WTC11 (cell line): ENCODE data around the gene PHF13. TPM values are rescaled to one million over a fixed set of nuclear protein-coding genes. Genes with fewer than 3 reads are reported as not detected.

ENCODE experiments used
- ATAC-seq: fragments of 200-7000 bp; cut with Tn5 transposase; 2 replicates; pipeline ENCODE4 v1.10.0; 2021; ENCODE audit warnings: mild to moderate bottlenecking, moderate library complexity
- CTCF ChIA-PET: fragments of 300-600 bp; sonication (Branson Sonifier 250); formaldehyde crosslinking; loops from one replicate; lab custom pipeline; 2021; ENCODE audit warnings: antibody characterized with exemption; lab: Charles Lee
- POLR2A ChIA-PET: fragments of 350-600 bp; sonication (Branson Sonifier 250); formaldehyde crosslinking; loops from one replicate; lab custom pipeline; 2021; ENCODE audit warnings: antibody characterized with exemption; lab: Charles Lee
- DNase-seq: peaks from one replicate; pipeline ENCODE4 v3.0.0; 2021; ENCODE audit warnings: low spot score
- H3K27ac Mint-ChIP-seq: 2 replicates; pipeline ENCODE4 v1.8.0; 2021; ENCODE audit warnings: mixed read lengths
- H3K27me3 Mint-ChIP-seq: 2 replicates; pipeline ENCODE4 v1.8.0; 2021; ENCODE audit warnings: low read depth, mild to moderate bottlenecking, moderate library complexity, mixed read lengths
- H3K36me3 Mint-ChIP-seq: 2 replicates; pipeline ENCODE4 v1.8.0; 2021; ENCODE audit warnings: mixed read lengths
- H3K4me1 Mint-ChIP-seq: 2 replicates; pipeline ENCODE4 v1.8.0; 2022; ENCODE audit warnings: mixed read lengths
- H3K4me3 Mint-ChIP-seq: 2 replicates; pipeline ENCODE4 v1.8.0; 2021; ENCODE audit warnings: mild to moderate bottlenecking, moderate library complexity, mixed read lengths
- H3K9me3 Mint-ChIP-seq: 2 replicates; pipeline ENCODE4 v1.8.0; 2021; ENCODE audit warnings: mixed read lengths
- ATF1 ChIP-seq: sonication (generic); formaldehyde crosslinking; IDR thresholded peaks from 2 replicates; pipeline ENCODE4 v1.8.1; 2023; ENCODE audit warnings: mild to moderate bottlenecking, moderate library complexity, missing genetic modification reagents
- GTF2I ChIP-seq: fragments of 250-450 bp; sonication (Bioruptor Pico); conservative IDR thresholded peaks from 2 replicates; pipeline ENCODE4 v1.4.0; 2021; ENCODE audit warnings: mild to moderate bottlenecking
- NFYB ChIP-seq: sonication (generic); formaldehyde crosslinking; conservative IDR thresholded peaks from 2 replicates; pipeline ENCODE4 v1.8.0; 2022; ENCODE audit warnings: low read depth, missing genetic modification reagents
- NR2C2 ChIP-seq: sonication (generic); formaldehyde crosslinking; IDR thresholded peaks from 2 replicates; pipeline ENCODE4 v1.8.0; 2022; ENCODE audit warnings: mild to moderate bottlenecking, missing genetic modification reagents
- PRRX2 ChIP-seq: fragments of 250-450 bp; sonication (Bioruptor Pico); IDR thresholded peaks from 2 replicates; pipeline ENCODE4 v1.8.0; 2021; ENCODE audit warnings: mild to moderate bottlenecking
- RORB ChIP-seq: fragments of 250-450 bp; sonication (Bioruptor Pico); IDR thresholded peaks from 2 replicates; pipeline ENCODE4 v1.9.0; 2021; ENCODE audit warnings: mild to moderate bottlenecking
- total RNA-seq: library from RNA; stranded (reverse); gene quantifications from 3 replicates; pipeline ENCODE4 v1.2.3, GENCODE V29; 2021
- TF ChIP-seq, protein P1 (sequence below): sonication (generic); formaldehyde crosslinking; IDR thresholded peaks from 2 replicates; pipeline ENCODE4 v1.8.1; 2023; ENCODE audit warnings: mild to moderate bottlenecking, missing genetic modification reagents, moderate library complexity
- TF ChIP-seq, protein P2 (sequence below): sonication (generic); formaldehyde crosslinking; IDR thresholded peaks from 2 replicates; pipeline ENCODE4 v1.8.1; 2023; ENCODE audit warnings: mild to moderate bottlenecking, missing genetic modification reagents
- TF ChIP-seq, protein P3 (sequence below): fragments of 250-450 bp; sonication (Bioruptor Pico); conservative IDR thresholded peaks from 2 replicates; pipeline ENCODE4 v1.9.0; 2021; ENCODE audit warnings: mild to moderate bottlenecking
- TF ChIP-seq, protein P4 (sequence below): fragments of 250-450 bp; sonication (Bioruptor Pico); IDR thresholded peaks from 2 replicates; pipeline ENCODE4 v1.8.0; 2021; ENCODE audit warnings: mild to moderate bottlenecking
- TF ChIP-seq, protein P5 (sequence below): fragments of 250-450 bp; sonication (Bioruptor Pico); IDR thresholded peaks from 2 replicates; pipeline ENCODE4 v1.9.0; 2021; ENCODE audit warnings: mild to moderate bottlenecking, borderline replicate concordance
- TF ChIP-seq, protein P6 (sequence below): sonication (generic); formaldehyde crosslinking; IDR thresholded peaks from 2 replicates; pipeline ENCODE4 v1.8.0; 2023; ENCODE audit warnings: missing genetic modification reagents, mild to moderate bottlenecking, borderline replicate concordance

PHF13 gene
- total RNA-seq, 1 experiment from 2014 or later, result 39.6 TPM

DNA sequence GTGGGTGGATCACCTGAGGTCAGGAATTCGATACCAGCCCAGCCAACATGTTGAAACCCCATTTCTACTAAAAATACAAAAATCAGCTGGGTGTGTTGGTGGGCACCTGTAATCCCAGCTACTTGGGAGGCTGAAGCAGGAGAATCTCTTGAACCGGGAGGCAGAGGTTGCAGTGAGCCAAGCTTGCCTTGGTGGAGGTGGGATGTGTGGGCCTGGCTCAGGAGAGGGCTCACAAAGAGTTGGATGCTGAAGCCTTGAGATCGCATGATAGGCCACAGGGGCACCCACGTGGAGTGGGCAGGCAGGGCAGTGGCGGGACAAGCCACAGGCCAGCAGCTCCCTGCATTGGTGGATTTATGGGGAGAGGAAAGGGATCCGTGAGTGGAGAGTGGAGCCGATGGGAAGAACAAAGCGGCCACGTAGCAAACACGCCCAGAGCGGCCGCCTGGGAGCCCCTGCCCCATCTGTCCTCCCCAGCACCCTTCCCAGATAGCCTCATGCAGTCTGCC lies 15.5 kb downstream of the PHF13 start:
- Mint-ChIP-seq H3K4me1 (peaks cover 12% of the 10 kb centered on the region), H3K27ac (no peak overlapping the region), H3K36me3 (peaks cover 34% of the 10 kb centered on the region), H3K4me3 (no peak overlapping the region), H3K9me3 (no peaks in the 10 kb centered on the region), H3K27me3 (no peaks in the 10 kb centered on the region; the same call in 1 of the 2 replicates)
- no peak for ATAC-seq
- CTCF ChIA-PET, result no interaction called here
- POLR2A ChIA-PET, result no interaction called here
- DNase-seq, result no peak
- TF ChIP-seq GTF2I (no peak), PRRX2 (CRISPR knock-in tag) (no peak), NR2C2 (no peak), NFYB (CRISPR knock-in tag) (no peak), ATF1 (CRISPR knock-in tag) (no peak)
- TF ChIP-seq, protein P1, sequence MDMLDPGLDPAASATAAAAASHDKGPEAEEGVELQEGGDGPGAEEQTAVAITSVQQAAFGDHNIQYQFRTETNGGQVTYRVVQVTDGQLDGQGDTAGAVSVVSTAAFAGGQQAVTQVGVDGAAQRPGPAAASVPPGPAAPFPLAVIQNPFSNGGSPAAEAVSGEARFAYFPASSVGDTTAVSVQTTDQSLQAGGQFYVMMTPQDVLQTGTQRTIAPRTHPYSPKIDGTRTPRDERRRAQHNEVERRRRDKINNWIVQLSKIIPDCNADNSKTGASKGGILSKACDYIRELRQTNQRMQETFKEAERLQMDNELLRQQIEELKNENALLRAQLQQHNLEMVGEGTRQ (CRISPR knock-in tag), result no peak
- TF ChIP-seq, protein P2, sequence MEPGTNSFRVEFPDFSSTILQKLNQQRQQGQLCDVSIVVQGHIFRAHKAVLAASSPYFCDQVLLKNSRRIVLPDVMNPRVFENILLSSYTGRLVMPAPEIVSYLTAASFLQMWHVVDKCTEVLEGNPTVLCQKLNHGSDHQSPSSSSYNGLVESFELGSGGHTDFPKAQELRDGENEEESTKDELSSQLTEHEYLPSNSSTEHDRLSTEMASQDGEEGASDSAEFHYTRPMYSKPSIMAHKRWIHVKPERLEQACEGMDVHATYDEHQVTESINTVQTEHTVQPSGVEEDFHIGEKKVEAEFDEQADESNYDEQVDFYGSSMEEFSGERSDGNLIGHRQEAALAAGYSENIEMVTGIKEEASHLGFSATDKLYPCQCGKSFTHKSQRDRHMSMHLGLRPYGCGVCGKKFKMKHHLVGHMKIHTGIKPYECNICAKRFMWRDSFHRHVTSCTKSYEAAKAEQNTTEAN (CRISPR knock-in tag), result no peak
- TF ChIP-seq, all 79 proteins: peak for 0

DNA sequence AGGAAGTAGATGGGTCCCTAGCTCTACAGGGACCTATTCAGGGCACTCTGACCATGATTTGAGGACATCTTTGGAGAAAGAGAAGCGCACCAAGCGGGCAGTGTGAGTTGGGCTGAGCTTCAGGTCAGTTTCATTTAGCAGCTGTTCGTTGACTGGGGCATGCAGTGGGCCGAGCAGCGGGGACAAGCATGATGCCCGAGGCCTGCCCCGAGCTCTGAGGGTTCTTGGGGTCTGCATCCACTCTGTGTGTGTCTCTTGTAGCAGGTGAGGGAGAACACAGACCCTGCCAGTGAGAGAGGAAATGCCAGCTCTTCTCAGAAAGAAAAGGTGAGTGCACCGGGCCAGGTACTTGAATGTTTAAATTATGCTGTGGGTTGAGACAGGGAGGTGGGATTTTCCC lies 16.5 kb downstream of the PHF13 start:
- DNase-seq (no peak), ATAC-seq (no peak)
- no peaks in the 10 kb centered on the region for H3K9me3 Mint-ChIP-seq
- no peak overlapping the region for H3K4me3 Mint-ChIP-seq
- CTCF ChIA-PET, result interaction anchor here (0.5 to 1.4 kb wide), 4 partner anchors 17 to 383 kb away, joined by 3 to 6 read pairs (median 3); no protein-coding TSS in a partner anchor
- peaks cover 8% of the 10 kb centered on the region for H3K4me1 Mint-ChIP-seq
- TF ChIP-seq, protein P3, sequence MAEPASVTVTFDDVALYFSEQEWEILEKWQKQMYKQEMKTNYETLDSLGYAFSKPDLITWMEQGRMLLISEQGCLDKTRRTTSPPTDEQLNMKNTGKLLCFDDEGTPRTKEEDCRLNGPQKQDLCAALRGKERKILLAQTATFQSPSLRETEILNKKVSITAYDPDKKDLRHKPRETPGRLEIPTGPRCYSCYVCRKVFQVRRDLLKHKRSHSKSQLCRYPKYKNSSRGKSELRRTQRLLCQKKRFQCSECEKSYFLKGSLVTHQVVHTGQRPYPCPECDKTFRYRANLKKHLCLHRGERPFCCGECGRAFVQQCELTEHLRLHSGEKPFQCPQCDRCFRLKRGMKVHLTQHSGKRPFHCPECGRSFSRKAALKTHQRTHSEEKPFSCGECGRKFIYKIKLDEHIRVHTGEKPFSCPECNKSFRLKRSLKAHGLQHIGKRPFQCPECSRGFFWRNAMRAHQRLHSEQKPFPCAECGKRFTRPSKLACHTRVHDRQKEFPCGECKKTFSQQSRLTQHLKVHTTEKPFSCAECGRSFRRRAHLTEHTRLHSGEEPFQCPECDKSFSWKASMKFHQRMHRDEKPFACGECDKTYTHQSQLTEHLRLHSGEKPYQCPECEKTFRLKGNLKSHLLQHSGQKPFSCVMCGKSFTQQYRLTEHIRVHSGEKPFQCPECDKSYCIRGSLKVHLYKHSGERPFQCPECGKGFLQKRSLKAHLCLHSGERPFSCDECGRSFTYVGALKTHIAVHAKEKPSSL, result no peak
- TF ChIP-seq, protein P4, sequence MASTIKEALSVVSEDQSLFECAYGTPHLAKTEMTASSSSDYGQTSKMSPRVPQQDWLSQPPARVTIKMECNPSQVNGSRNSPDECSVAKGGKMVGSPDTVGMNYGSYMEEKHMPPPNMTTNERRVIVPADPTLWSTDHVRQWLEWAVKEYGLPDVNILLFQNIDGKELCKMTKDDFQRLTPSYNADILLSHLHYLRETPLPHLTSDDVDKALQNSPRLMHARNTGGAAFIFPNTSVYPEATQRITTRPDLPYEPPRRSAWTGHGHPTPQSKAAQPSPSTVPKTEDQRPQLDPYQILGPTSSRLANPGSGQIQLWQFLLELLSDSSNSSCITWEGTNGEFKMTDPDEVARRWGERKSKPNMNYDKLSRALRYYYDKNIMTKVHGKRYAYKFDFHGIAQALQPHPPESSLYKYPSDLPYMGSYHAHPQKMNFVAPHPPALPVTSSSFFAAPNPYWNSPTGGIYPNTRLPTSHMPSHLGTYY (CRISPR knock-in tag), result no peak
- TF ChIP-seq, protein P5, sequence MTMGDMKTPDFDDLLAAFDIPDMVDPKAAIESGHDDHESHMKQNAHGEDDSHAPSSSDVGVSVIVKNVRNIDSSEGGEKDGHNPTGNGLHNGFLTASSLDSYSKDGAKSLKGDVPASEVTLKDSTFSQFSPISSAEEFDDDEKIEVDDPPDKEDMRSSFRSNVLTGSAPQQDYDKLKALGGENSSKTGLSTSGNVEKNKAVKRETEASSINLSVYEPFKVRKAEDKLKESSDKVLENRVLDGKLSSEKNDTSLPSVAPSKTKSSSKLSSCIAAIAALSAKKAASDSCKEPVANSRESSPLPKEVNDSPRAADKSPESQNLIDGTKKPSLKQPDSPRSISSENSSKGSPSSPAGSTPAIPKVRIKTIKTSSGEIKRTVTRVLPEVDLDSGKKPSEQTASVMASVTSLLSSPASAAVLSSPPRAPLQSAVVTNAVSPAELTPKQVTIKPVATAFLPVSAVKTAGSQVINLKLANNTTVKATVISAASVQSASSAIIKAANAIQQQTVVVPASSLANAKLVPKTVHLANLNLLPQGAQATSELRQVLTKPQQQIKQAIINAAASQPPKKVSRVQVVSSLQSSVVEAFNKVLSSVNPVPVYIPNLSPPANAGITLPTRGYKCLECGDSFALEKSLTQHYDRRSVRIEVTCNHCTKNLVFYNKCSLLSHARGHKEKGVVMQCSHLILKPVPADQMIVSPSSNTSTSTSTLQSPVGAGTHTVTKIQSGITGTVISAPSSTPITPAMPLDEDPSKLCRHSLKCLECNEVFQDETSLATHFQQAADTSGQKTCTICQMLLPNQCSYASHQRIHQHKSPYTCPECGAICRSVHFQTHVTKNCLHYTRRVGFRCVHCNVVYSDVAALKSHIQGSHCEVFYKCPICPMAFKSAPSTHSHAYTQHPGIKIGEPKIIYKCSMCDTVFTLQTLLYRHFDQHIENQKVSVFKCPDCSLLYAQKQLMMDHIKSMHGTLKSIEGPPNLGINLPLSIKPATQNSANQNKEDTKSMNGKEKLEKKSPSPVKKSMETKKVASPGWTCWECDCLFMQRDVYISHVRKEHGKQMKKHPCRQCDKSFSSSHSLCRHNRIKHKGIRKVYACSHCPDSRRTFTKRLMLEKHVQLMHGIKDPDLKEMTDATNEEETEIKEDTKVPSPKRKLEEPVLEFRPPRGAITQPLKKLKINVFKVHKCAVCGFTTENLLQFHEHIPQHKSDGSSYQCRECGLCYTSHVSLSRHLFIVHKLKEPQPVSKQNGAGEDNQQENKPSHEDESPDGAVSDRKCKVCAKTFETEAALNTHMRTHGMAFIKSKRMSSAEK, result no peak
- TF ChIP-seq RORB (CRISPR knock-in tag), result no peak
- TF ChIP-seq, protein P6, sequence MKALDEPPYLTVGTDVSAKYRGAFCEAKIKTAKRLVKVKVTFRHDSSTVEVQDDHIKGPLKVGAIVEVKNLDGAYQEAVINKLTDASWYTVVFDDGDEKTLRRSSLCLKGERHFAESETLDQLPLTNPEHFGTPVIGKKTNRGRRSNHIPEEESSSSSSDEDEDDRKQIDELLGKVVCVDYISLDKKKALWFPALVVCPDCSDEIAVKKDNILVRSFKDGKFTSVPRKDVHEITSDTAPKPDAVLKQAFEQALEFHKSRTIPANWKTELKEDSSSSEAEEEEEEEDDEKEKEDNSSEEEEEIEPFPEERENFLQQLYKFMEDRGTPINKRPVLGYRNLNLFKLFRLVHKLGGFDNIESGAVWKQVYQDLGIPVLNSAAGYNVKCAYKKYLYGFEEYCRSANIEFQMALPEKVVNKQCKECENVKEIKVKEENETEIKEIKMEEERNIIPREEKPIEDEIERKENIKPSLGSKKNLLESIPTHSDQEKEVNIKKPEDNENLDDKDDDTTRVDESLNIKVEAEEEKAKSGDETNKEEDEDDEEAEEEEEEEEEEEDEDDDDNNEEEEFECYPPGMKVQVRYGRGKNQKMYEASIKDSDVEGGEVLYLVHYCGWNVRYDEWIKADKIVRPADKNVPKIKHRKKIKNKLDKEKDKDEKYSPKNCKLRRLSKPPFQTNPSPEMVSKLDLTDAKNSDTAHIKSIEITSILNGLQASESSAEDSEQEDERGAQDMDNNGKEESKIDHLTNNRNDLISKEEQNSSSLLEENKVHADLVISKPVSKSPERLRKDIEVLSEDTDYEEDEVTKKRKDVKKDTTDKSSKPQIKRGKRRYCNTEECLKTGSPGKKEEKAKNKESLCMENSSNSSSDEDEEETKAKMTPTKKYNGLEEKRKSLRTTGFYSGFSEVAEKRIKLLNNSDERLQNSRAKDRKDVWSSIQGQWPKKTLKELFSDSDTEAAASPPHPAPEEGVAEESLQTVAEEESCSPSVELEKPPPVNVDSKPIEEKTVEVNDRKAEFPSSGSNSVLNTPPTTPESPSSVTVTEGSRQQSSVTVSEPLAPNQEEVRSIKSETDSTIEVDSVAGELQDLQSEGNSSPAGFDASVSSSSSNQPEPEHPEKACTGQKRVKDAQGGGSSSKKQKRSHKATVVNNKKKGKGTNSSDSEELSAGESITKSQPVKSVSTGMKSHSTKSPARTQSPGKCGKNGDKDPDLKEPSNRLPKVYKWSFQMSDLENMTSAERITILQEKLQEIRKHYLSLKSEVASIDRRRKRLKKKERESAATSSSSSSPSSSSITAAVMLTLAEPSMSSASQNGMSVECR (CRISPR knock-in tag), result no peak
- POLR2A ChIA-PET, result no interaction called here
- no peaks in the 10 kb centered on the region for H3K27me3 Mint-ChIP-seq
- 0 out of 2 replicates have a peak overlapping the region, but pooled peaks have one; percentile 92 for H3K27ac Mint-ChIP-seq
- H3K36me3 Mint-ChIP-seq, result peaks cover 41% of the 10 kb centered on the region
